Psoas muscle (tissue), 8 donors: ENCODE measurements around the gene ING4. TPM values are rescaled to one million over a fixed set of nuclear protein-coding genes. Genes with fewer than 3 reads are reported as not detected.
A peak's percentile ranks its signal among the peaks of the same experiment; 100 is the strongest.

Experiments used
- ATAC-seq, 4 donors: fragments of 200-7000 bp; cut with Tn5 transposase; one replicate each; pipeline ENCODE4 v1.9.1; 2020; ENCODE audit warnings: moderate library complexity in 3 of 4, mild to moderate bottlenecking in 2 of 4
- DNase-seq, 2 donors: peaks; one replicate each; pipeline ENCODE4 v3.0.0-alpha.2; 2020
- H3K27ac ChIP-seq: fragments of 200-600 bp; one replicate; pipeline ENCODE4 v1.8.0; 2022
- H3K27me3 ChIP-seq, 3 donors: fragments of 200-600 bp in 1 of 3; one replicate each; pipeline versions ENCODE4 v1.6.1 to v1.8.0; 2013 to 2022; ENCODE audit warnings: low read length in 2 of 3, mild to moderate bottlenecking in 2 of 3, moderate library complexity in 1 of 3; ENCODE audit not compliant: insufficient read depth in 3 of 3
- H3K36me3 ChIP-seq, 2 donors: fragments of 200-600 bp in 1 of 2; one replicate each; pipeline versions ENCODE4 v1.6.1 to v1.8.0; 2013 to 2022; ENCODE audit warnings: low read depth in 1 of 2, mild to moderate bottlenecking in 1 of 2, moderate library complexity in 1 of 2; ENCODE audit not compliant: insufficient read depth in 1 of 2
- H3K4me1 ChIP-seq: fragments of 200-600 bp; one replicate; pipeline ENCODE4 v1.8.0; 2022
- H3K4me3 ChIP-seq: fragments of 200-600 bp; one replicate; pipeline ENCODE4 v1.8.0; 2022; ENCODE audit warnings: mild to moderate bottlenecking
- H3K9me3 ChIP-seq: fragments of 200-600 bp; one replicate; pipeline ENCODE4 v1.8.0; 2022
- CTCF ChIP-seq: fragments of 200-600 bp; IDR thresholded peaks from one replicate; pipeline ENCODE4 v1.8.0; 2022; ENCODE audit warnings: antibody characterized with exemption
- WGBS, 3 donors: extraction: QIAGEN DNeasy Blood & Tissue Kit; methylation state at CpG; one replicate each; pipeline versions ENCODE4 v1.1.6 to v1.1.7; 2013; 5-methylcytosine and 5-hydroxymethylcytosine counted together
- intact Hi-C, 2 donors: fragments of 100-400 bp; cut with DNase I; formaldehyde crosslinking; loops; one replicate each; pipeline versions ENCODE4 v1.11.0 to v1.14.2; 2022
- polyA plus RNA-seq, 3 donors: library from polyadenylated mRNA; stranded (reverse); fragments of 200-250 nt; gene quantifications; one replicate each; pipeline ENCODE4 v1.2.3, GENCODE V29; 2013
- total RNA-seq, 4 donors: library from RNA; stranded (reverse); fragmentation: NEBNext Ultra II Directional in 2 of 4; extraction: Animal tissue kit (Norgen Biotek cat#: 25700) in 2 of 4; gene quantifications; one replicate each; pipeline versions ENCODE4 v1.2.1 to v1.2.4, GENCODE V29; 2021 to 2023
- donor health status: healthy with polysubstance abuse.
- donor health status: DM: no; HTN: no; CAD: no; lungs with moderate emphysema.
- donor health status: Bipolar disorder and iron deficiency.
- donor health status: healthy.
- donor health status: DM: yes; HTN: yes; CAD: no.
- donor health status: DM: no; HTN: no; CAD: no.
- donor health status: DM: no; HTN: no; CAD: no.
- donor health status: DM: yes; HTN: yes; CAD: no.

ING4 gene
- total and polyA plus RNA-seq, 7 donors: 12.7 to 35.6 (median 20.7) TPM

GRCh38 chr12:6676962-6677361 is 14.0 kb upstream of the ING4 start:
- ATAC-seq (peak in 1 of 4 donors; percentile 23), DNase-seq (no peak)
- H3K9me3 ChIP-seq: no peaks in the 10 kb centered on the region
- no peak overlapping the region for H3K27ac ChIP-seq
- H3K36me3 ChIP-seq: peaks cover 20 to 95% of the 10 kb centered on the region in 2 donors
- WGBS, 3 donors: 93 to 96% (median 95%) methylated on average over 5 of the region's 5 CpGs
- no peak for TF ChIP-seq CTCF
- intact Hi-C loops: no loop called here
- H3K4me3 ChIP-seq: no peak overlapping the region
- no peaks in the 10 kb centered on the region for H3K4me1 ChIP-seq
- H3K27me3 ChIP-seq: no peaks in the 10 kb centered on the region

DNA sequence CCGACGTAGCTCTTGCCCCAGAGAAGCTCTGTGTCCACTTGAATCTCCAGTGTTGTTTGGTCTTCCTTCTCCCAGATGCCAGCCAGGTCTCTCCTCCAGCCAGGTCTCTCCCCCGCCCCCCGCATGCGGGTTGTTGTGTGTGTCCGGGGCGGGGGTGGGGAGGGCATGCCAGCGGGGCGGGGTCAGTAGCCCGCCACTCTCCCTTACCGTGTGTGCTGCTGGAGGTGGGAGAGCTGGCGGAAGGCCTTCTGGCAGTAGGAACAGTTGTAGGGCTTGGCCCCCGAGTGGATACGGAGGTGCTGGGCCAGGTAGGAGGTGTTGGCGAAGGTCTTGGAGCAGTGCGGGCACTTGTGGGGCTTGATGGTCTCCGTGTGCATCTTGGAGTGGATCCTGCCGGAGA is 9.2 kb upstream of the ING4 start:
- no peak for TF ChIP-seq CTCF
- H3K9me3 ChIP-seq: no peaks in the 10 kb centered on the region
- no peak overlapping the region for H3K4me3 ChIP-seq
- WGBS, 3 donors: 82 to 88% (median 86%) methylated on average over 18 of the region's 18 CpGs
- H3K4me1 ChIP-seq: no peaks in the 10 kb centered on the region
- intact Hi-C loops: no loop called here
- no peak overlapping the region for H3K27ac ChIP-seq
- peaks cover 24 to 100% of the 10 kb centered on the region in 2 donors for H3K36me3 ChIP-seq
- DNase-seq (no peak), ATAC-seq (no peak)
- H3K27me3 ChIP-seq: no peaks in the 10 kb centered on the region

DNA sequence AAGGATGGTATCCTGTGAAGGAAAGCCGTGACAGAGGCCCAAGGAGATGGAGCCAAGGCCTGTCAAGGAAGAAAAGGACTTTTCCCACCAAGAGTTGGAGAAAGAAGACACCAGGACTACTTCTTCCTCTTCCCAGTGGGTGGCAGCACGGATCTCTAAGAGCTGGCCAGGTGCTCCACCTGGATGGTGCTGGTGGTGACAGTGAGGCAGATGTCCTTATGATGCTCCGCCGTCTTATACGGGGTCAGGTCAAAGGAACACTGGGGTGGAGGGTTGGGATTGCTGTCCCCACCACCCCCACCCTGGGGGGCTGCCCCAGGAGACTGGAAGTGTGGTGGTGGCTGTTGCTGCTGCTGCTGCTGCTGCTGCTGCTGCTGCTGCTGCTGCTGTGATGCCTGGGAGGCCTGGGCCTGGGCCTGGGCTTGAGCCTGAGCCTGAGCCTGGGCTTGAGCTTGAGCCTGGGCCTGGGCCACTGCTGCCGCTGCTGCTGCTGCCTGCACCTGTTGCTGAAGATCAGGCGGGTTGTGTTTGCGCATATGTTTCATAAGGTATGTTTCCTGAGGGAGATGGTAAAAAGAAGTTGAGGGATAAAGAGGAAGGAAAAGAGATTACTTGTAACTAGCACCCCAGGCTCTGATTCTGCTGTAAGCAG is 4.8 kb upstream of the ING4 start:
- Histone ChIP-seq H3K4me1 (no peaks in the 10 kb centered on the region), H3K27me3 (no peaks in the 10 kb centered on the region), H3K4me3 (no peak overlapping the region), H3K36me3 (peaks cover 23 to 69% of the 10 kb centered on the region in 2 donors), H3K27ac (no peak overlapping the region), H3K9me3 (no peaks in the 10 kb centered on the region)
- no peak for ATAC-seq
- no peak for TF ChIP-seq CTCF
- 70 to 87% (median 82%) methylated on average over 8 of the region's 8 CpGs for WGBS, 3 donors
- no peak for DNase-seq
- intact Hi-C loops: no loop called here

GRCh38 chr12:6666211-6666610 is 3.3 kb upstream of the ING4 start:
- no peak for TF ChIP-seq CTCF
- ATAC-seq: no peak
- Histone ChIP-seq H3K27me3 (no peaks in the 10 kb centered on the region), H3K4me1 (peaks cover 11% of the 10 kb centered on the region), H3K27ac (no peak overlapping the region), H3K4me3 (no peak overlapping the region), H3K36me3 (peaks cover 18 to 54% of the 10 kb centered on the region in 2 donors), H3K9me3 (no peaks in the 10 kb centered on the region)
- 87 to 94% (median 88%) methylated on average over 2 of the region's 2 CpGs for whole genome bisulfite sequencing, 3 donors
- no peak for DNase-seq
- intact Hi-C loops: no loop called here

GRCh38 chr12:6664902-6665301 is 2.0 kb upstream of the ING4 start:
- intact Hi-C loops: loop anchor here (5.0 kb wide), 1 partner anchor 48 kb away; no protein-coding TSS in a partner anchor
- H3K27me3 ChIP-seq: no peaks in the 10 kb centered on the region
- peaks cover 11% of the 10 kb centered on the region for H3K4me1 ChIP-seq
- H3K27ac ChIP-seq: no peak overlapping the region
- H3K9me3 ChIP-seq: no peaks in the 10 kb centered on the region
- 81 to 92% (median 89%) methylated on average over 2 of the region's 2 CpGs for WGBS, 3 donors
- DNase-seq: no peak
- H3K36me3 ChIP-seq: peaks cover 13 to 41% of the 10 kb centered on the region in 2 donors
- TF ChIP-seq CTCF: no peak
- ATAC-seq: no peak
- H3K4me3 ChIP-seq: no peak overlapping the region
